Left cardiac atrium (tissue), 4 donors: Measurements from ENCODE around the gene SERPINB6. TPM values are rescaled to one million over a fixed set of nuclear protein-coding genes. Genes with fewer than 3 reads are reported as not detected.
"Not testable (repeated sequence)": the region's sequence is repeated elsewhere in the genome, so short reads cannot be mapped to it uniquely, and the experiment has no call there.

Source experiments
- ATAC-seq, 2 donors: fragments of 200-7000 bp; cut with Tn5 transposase; one replicate each; pipeline ENCODE4 v1.9.1; 2020; ENCODE audit warnings: mild to moderate bottlenecking in 2 of 2, moderate library complexity in 2 of 2
- DNase-seq: peaks from one replicate; pipeline ENCODE4 v3.0.0-alpha.2; 2020
- intact Hi-C, 2 donors: fragments of 100-400 bp; cut with DNase I; formaldehyde crosslinking; loops; one replicate each; pipeline versions ENCODE4 v1.14.1 to v1.15.1; 2022 to 2023
- total RNA-seq, 2 donors: library from RNA; stranded (reverse); fragmentation: NEBNext Ultra II Directional; extraction: Animal tissue kit (Norgen Biotek cat#: 25700); gene quantifications; one replicate each; pipeline ENCODE4 v1.2.1, GENCODE V29; 2021
- donor health status: DM: no; HTN: yes; CAD: no.
- donor health status: DM: no; HTN: yes; CAD: no; lungs with severe emphysema.
- donor health status: DM: yes; HTN: yes; CAD: no.
- donor health status: Dilated cardiomyopathy.

SERPINB6 gene
- total RNA-seq, 2 donors from 2014 or later = 218 to 225 TPM

GRCh38 chr6:2982426-2983117 lies 11.2 kb upstream of the SERPINB6 start:
- intact Hi-C loops = loop anchor here in 1 of 2 donors (10.0 kb wide), 1 partner anchor 48 kb away; no protein-coding TSS in a partner anchor
- no peak for DNase-seq
- ATAC-seq = peak in 1 of 2 donors; percentile 3

- intact Hi-C loops = loop anchor here in 1 of 2 donors (10.0 kb wide), 1 partner anchor 46 kb away; no protein-coding TSS in a partner anchor
- no peak for DNase-seq
- ATAC-seq = no peak
These were observed 9.1 kb upstream of the SERPINB6 start for GRCh38 chr6:2980465-2980855.

- DNase-seq = no peak
- intact Hi-C loops = loop anchor here in 1 of 2 donors (10.0 kb wide), 1 partner anchor 45 kb away; no protein-coding TSS in a partner anchor
- peak in 1 of 2 donors; percentile 60 for ATAC-seq
These were observed 8.6 kb upstream of the SERPINB6 start for GRCh38 chr6:2979819-2980464.

GRCh38 chr6:2978923-2979322 lies 7.6 kb upstream of the SERPINB6 start:
- DNase-seq (no peak), ATAC-seq (no peak)
- intact Hi-C loops = no loop called here

GRCh38 chr6:2977799-2978590 lies 6.6 kb upstream of the SERPINB6 start:
- ATAC-seq = no peak
- no peak for DNase-seq
- intact Hi-C loops = no loop called here

- intact Hi-C loops = no loop called here
- DNase-seq (no peak), ATAC-seq (no peak)
These were observed 5.9 kb upstream of the SERPINB6 start for GRCh38 chr6:2977290-2977689.

GRCh38 chr6:2976571-2977085 lies 5.3 kb upstream of the SERPINB6 start:
- intact Hi-C loops = no loop called here
- DNase-seq (no peak), ATAC-seq (no peak)

GRCh38 chr6:2976060-2976459 lies 4.7 kb upstream of the SERPINB6 start:
- no peak for ATAC-seq
- DNase-seq = no peak
- intact Hi-C loops = no loop called here

- intact Hi-C loops = no loop called here
- DNase-seq = no peak
- no peak for ATAC-seq
These were observed 2.3 kb upstream of the SERPINB6 start for GRCh38 chr6:2973676-2974075.

GRCh38 chr6:2973180-2973579 lies 1.8 kb upstream of the SERPINB6 start:
- ATAC-seq, intact Hi-C loops, DNase-seq: not testable (repeated sequence)

- DNase-seq, ATAC-seq, intact Hi-C loops: not testable (repeated sequence)
These were observed 1.3 kb upstream of the SERPINB6 start for GRCh38 chr6:2972685-2973084.

GRCh38 chr6:2972219-2972487 lies 786 bp upstream of the SERPINB6 start:
- ATAC-seq, intact Hi-C loops, DNase-seq: not testable (repeated sequence)

GRCh38 chr6:2970753-2971419 lies 481 bp downstream of the SERPINB6 start:
- ATAC-seq (peak; percentile 90 to 91), DNase-seq (peak; percentile 89)
- intact Hi-C loops = loop anchor here in 1 of 2 donors (2.0 kb wide), 1 partner anchor 18 kb away; no protein-coding TSS in a partner anchor

GRCh38 chr6:2970034-2970685 lies 1.2 kb downstream of the SERPINB6 start:
- intact Hi-C loops = loop anchor here in 1 of 2 donors (2.0 kb wide), 1 partner anchor 19 kb away; no protein-coding TSS in a partner anchor
- no peak for ATAC-seq
- DNase-seq = no peak

- intact Hi-C loops = no loop called here
- no peak for DNase-seq
- no peak for ATAC-seq
These were observed 1.8 kb downstream of the SERPINB6 start for GRCh38 chr6:2969549-2969948.

GRCh38 chr6:2968600-2969135 lies 2.7 kb downstream of the SERPINB6 start:
- ATAC-seq = no peak
- DNase-seq = no peak
- intact Hi-C loops = no loop called here

GRCh38 chr6:2967936-2968335 lies 3.4 kb downstream of the SERPINB6 start:
- no peak for ATAC-seq
- intact Hi-C loops = no loop called here
- no peak for DNase-seq

- no peak for DNase-seq
- intact Hi-C loops = no loop called here
- no peak for ATAC-seq
These were observed 5.0 kb downstream of the SERPINB6 start for GRCh38 chr6:2966347-2966746.
